ENCODE data around the gene ELOVL5.

DNA sequence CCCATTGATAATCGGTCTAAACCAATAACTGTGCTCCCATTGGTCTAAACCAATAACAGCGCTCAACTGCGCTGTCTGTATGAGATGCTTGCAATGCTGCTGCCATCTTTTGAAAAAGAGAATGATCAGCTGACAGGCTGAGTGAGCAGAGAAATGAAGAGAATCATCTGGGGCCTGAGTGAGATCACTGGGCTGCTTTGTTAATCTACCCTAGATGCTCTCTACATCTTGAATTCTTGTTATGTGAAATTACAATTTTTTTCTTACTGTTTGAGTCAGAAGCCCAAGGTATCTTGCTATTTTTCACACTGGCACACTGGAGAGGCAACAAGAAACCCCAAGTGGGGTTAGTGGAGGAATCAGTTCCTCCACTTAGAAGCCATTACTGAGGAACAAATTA lies 108.6 kb downstream of the ELOVL5 start:
- TF ChIP-seq, protein P1, sequence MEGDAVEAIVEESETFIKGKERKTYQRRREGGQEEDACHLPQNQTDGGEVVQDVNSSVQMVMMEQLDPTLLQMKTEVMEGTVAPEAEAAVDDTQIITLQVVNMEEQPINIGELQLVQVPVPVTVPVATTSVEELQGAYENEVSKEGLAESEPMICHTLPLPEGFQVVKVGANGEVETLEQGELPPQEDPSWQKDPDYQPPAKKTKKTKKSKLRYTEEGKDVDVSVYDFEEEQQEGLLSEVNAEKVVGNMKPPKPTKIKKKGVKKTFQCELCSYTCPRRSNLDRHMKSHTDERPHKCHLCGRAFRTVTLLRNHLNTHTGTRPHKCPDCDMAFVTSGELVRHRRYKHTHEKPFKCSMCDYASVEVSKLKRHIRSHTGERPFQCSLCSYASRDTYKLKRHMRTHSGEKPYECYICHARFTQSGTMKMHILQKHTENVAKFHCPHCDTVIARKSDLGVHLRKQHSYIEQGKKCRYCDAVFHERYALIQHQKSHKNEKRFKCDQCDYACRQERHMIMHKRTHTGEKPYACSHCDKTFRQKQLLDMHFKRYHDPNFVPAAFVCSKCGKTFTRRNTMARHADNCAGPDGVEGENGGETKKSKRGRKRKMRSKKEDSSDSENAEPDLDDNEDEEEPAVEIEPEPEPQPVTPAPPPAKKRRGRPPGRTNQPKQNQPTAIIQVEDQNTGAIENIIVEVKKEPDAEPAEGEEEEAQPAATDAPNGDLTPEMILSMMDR (IDR thresholded peaks at IDR 0.05): no peak
- no peak for TF ChIP-seq POLR2A (IDR thresholded peaks at IDR 0.05)

Measured in adrenal gland (tissue), 5 donors.